GM12878 (cell line): ENCODE data around the gene GP9.

ENCODE experiments used
- CBX5 ChIP-seq: sonication (generic); IDR thresholded peaks from 2 replicates; pipeline ENCODE4 v1.6.1; 2016; ENCODE audit warnings: low read depth, moderate library complexity, mild to moderate bottlenecking, inconsistent platforms
- E2F4 ChIP-seq: IDR thresholded peaks from 2 replicates; pipeline ENCODE4 v1.6.1; 2012; ENCODE audit warnings: low read depth, low read length, improper control_type of control experiment
- LARP7 ChIP-seq: fragments of 450-650 bp; IDR thresholded peaks from 2 replicates; pipeline ENCODE4 v1.6.1; 2017; ENCODE audit warnings: mild to moderate bottlenecking
- POLR2AphosphoS5 ChIP-seq: IDR thresholded peaks from 2 replicates; pipeline ENCODE4 v1.6.1; 2011; ENCODE audit warnings: mild to moderate bottlenecking, low read length, inconsistent platforms
- SP1 ChIP-seq: IDR thresholded peaks from one replicate; pipeline ENCODE4 v1.6.1; 2011; ENCODE audit warnings: low read depth, low read length
- YY1 ChIP-seq: IDR thresholded peaks from 2 replicates; pipeline ENCODE4 v1.6.1; 2011; ENCODE audit warnings: low read depth, mild to moderate bottlenecking, low read length
- TF ChIP-seq, protein P1 (sequence below), 3 experiments: IDR thresholded peaks in 2 of 3; conservative IDR thresholded peaks in 1 of 3; 2 replicates each; pipeline ENCODE4 v1.5.1; 2011; ENCODE audit warnings: low read depth in 3 of 3, low read length in 3 of 3, mild to moderate bottlenecking in 3 of 3, control low read depth in 2 of 3, moderate library complexity in 2 of 3, inconsistent platforms in 1 of 3, mixed read lengths in 1 of 3; ENCODE audit not compliant: control insufficient read depth in 2 of 3, insufficient read depth in 1 of 3; ENCODE audit errors: extremely low read depth in 1 of 3

DNA sequence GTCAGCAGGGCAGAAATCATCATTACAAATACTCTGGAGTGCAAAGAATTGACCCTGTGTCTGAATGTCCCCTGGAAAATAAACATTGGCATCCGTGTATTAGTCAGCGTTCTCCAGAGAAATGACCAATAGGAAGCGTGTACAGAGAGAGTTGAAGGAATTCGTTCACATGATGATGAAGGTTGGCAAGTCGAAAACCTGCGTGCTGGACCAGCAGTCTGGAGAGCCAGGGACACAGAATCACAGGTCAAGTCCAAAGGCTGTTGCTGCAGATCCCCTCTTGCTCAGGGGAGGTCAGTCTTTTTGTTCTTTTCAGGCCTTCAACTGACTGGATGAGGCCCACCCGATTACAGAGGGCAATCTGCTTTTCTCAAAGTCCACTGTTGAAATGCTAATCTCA, 16.6 kb downstream of the GP9 start:
- TF ChIP-seq YY1 (no peak), SP1 (no peak), CBX5 (no peak), LARP7 (no peak), E2F4 (no peak), POLR2AphosphoS5 (no peak)
- TF ChIP-seq, protein P1, sequence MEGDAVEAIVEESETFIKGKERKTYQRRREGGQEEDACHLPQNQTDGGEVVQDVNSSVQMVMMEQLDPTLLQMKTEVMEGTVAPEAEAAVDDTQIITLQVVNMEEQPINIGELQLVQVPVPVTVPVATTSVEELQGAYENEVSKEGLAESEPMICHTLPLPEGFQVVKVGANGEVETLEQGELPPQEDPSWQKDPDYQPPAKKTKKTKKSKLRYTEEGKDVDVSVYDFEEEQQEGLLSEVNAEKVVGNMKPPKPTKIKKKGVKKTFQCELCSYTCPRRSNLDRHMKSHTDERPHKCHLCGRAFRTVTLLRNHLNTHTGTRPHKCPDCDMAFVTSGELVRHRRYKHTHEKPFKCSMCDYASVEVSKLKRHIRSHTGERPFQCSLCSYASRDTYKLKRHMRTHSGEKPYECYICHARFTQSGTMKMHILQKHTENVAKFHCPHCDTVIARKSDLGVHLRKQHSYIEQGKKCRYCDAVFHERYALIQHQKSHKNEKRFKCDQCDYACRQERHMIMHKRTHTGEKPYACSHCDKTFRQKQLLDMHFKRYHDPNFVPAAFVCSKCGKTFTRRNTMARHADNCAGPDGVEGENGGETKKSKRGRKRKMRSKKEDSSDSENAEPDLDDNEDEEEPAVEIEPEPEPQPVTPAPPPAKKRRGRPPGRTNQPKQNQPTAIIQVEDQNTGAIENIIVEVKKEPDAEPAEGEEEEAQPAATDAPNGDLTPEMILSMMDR (IDR thresholded peaks at IDR 0.05 in 2 of 3, conservative IDR thresholded peaks at IDR 0.05 in 1 of 3; ENCODE audit: control insufficient read depth in 2 of 3, extremely low read depth in 1 of 3, insufficient read depth in 1 of 3, low read depth in 3 of 3, low read length in 3 of 3), result no peak
